Measurements from ENCODE around the gene FAM162A.

The FAM162A gene

DNA sequence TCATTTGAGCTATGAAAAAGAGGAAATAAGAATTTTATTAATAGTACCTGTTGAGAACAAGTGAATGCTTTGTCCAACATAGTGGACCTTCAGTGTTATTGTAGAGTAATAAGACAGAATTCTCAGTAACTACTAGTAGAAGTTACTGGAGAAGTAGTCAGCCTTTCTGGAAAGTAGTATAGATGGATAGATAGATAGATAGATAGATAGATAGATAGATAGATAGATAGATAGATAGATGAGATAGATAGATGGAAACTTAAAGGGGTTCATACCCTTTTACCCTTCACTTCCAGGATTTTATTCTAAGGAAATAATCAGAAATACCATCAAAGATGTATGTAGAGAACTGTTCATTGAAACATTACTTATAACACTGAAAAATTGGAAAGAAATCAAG, 5.2 kb downstream of the FAM162A start:
- no peak for DNase-seq

DNA sequence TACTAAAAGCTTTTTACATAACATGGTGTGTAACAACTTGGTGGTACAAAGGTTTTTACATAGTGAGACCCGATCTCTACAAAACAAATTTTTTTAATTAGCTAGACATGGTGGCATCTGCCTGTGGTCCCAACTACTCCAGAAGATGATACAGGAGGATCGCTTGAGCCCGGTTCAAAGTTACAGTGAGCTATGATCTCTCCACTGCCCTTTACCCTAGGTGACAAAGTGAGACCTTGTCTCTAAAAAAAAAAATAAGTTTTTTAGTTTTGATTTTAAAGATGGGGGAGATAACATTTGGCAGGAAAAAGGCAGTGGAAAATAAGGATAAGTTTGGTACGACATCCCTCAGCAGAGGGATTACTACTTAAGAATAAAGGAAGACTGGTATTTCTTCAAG, 5.9 kb downstream of the FAM162A start:
- DNase-seq, result no peak

DNA sequence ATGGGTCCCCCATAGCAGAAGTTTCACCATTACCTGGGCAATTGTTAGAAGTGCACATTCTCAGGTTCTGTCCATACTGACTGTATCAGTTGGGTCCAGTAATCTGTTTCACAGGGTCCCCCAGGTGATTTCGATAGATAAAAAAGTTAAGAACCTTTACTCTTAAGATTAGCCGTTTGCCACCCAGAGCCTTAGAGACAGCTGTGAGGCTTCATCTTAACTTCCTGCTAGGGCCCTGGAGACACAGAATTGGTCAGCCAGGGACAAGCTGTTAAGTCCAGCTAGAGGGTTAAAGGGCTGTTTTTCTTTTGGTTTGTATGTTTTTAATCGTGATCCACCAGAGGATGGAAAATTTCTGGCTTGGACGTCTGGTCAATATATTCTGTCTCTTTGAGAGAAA, 6.7 kb downstream of the FAM162A start:
- DNase-seq, result no peak

GRCh38 chr3:122391681-122392446, 7.9 kb downstream of the FAM162A start:
- DNase-seq, result no peak

GRCh38 chr3:122392868-122393844, 9.2 kb downstream of the FAM162A start:
- DNase-seq, result peak; percentile 74

GRCh38 chr3:122394173-122394572, 10.2 kb downstream of the FAM162A start:
- DNase-seq, result no peak

- no peak for DNase-seq
These were observed 11.6 kb downstream of the FAM162A start for GRCh38 chr3:122395582-122395981.

DNA sequence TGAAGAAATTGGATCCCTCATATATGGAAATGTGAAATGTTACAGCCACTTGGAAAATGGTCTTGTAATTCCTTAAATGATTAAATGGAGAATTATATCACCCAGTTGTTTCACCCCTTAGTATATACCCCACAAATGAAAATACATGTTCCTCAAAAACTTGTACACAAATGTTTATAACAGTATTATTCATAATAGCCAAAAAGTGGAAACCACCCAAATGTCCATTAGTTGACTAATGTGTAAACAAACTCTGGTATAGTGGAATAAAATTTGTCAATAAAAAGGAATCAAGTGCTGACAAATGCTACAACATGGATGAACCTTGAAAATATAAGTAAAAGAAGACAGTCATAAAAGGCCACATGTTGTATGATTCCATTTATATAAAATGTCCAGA, 12.5 kb downstream of the FAM162A start:
- DNase-seq, result no peak

- no peak for DNase-seq
These were observed 13.2 kb downstream of the FAM162A start for GRCh38 chr3:122397201-122397600.

DNA sequence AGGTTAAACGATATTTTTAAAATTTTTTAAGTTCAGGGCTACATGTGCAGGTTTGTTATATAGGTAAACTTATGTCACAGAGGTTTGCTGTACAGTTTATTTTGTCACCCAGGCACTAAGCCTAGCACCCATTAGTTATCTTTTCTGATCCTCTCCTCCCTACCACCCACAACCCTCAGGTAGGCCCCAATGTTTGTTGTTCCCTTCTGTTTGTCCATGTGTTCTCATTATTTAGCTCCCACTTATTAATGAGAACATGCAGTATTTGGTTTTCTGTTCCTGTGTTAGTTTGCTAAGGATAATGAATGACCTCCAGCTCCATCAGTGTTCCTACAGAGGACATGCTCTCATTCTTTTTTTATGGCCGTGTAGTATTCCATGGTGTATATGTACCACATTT, 14.9 kb downstream of the FAM162A start:
- no peak for DNase-seq

DNA sequence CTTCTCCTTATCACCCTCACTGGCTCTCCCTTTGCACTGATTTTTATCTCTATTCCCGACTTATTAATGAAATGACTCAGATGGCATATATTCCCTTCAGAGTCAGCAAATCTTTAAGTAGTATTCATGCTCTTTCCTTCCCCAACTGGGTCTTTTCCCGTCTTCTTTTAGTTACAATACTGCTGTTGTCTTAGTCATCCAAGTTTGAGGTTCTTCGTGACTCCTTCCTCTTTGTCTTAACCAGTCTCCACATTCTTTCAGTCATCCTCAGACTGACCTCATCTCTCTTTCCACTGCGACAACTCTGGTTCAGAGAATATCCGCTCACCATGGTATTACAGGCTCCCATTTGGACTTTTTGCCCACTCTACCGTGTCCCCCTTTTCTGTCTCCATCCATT, 19.5 kb downstream of the FAM162A start:
- peak; percentile 80 for DNase-seq

GRCh38 chr3:122405015-122405414, 21.0 kb downstream of the FAM162A start:
- DNase-seq, result peak; percentile 45

GRCh38 chr3:122406198-122406597, 22.2 kb downstream of the FAM162A start:
- no peak for DNase-seq

- no peak for DNase-seq
These were observed 24.0 kb downstream of the FAM162A start for GRCh38 chr3:122407946-122408345.

- peak; percentile 37 for DNase-seq
These were observed 25.5 kb downstream of the FAM162A start for GRCh38 chr3:122409446-122409845.

DNA sequence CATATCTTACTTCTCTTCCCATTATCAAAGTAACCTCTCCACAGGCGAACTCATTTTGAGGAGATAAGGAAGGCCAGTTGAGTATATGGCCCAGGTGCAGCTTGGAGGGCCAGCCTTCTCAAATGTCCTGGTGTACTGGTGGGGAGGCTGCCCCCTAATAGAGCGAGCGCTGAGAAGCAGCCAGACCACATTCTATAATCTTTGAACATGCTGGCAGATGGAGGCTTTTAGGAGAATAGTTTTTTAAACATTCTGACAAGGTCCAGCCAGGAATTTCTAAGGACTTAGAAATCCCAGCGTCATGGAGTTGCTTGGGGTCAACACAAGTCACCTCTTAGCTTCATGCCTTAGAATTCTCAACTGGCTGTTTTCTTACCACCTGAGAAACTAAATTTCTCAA, 26.1 kb downstream of the FAM162A start:
- DNase-seq, result no peak

- no peak for DNase-seq
These were observed 26.7 kb downstream of the FAM162A start for GRCh38 chr3:122410639-122411038.

DNA sequence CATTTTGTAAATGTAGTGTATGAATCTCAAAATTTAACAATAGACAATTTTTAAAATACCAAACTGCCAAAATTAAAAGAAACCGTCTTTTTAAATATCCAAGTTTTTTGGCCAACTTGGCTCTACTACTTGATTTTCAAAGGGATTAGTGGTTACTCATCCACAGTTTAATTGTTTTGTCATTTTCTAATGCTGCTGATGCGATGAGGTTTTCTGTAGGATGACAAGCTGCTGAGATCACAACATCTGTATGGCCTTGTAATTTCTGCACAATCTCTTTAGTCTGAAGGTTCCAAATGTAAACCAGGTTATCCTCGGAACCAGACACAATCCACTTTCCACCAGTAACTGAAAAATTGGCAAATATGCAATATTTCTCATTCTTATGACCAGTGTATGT, 30.4 kb downstream of the FAM162A start:
- DNase-seq, result no peak

DNA sequence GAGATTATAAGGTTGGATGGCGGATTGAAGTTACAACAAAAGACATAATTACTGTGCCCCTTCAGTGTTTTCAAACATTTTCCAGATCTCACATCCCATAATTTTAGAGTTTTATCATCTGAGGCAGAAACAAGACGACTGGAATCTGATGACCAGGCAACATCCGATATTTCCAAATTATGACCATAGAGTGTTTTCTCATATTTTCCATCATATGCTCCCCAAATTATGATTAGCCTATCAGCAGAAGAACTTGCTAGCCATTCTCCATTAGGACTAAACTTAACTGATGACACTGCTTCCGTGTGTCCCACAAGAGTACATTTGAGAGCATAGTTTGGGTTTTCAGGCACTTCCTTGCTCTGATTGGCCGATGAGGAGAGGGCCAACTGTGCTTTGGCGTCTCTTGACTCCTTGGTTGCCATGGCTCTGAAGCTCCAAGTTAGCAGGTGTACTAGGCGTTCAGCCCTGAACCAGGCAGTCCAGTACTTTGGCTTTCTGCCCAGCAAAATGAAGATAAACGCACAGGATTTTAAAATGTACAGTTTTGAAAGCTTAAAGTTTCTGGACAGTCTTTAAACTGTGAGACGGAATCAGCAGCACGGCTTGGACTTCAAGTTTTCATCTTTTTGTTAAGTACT, 31.2 kb downstream of the FAM162A start:
- peak; percentile 49 for DNase-seq

- peak; percentile 99 for DNase-seq
These were observed 32.0 kb downstream of the FAM162A start, which contains the start of gene WDR5B for GRCh38 chr3:122415762-122416654. WDR5B (minus strand) TSS chr3:122416062; CDS start chr3:122415528, 534 bp downstream.

DNA sequence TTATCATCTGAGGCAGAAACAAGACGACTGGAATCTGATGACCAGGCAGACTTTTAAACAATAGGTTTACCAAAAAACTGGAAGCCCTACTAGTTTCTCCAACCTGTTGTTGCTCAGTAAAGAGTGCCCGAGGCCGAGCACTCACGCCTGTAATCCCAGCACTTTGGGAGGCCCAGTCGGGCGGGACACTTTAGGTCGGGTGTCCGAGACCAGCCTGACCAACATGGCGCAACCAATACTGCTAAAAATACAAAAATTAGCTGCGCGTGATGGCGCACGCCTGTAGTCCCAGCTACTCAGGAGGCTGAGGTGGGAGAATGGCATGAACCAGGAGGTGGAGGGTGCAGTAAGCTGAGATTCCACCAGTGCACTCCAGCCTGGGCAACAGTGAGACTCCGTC, 33.0 kb downstream of the FAM162A start:
- DNase-seq, result no peak

DNA sequence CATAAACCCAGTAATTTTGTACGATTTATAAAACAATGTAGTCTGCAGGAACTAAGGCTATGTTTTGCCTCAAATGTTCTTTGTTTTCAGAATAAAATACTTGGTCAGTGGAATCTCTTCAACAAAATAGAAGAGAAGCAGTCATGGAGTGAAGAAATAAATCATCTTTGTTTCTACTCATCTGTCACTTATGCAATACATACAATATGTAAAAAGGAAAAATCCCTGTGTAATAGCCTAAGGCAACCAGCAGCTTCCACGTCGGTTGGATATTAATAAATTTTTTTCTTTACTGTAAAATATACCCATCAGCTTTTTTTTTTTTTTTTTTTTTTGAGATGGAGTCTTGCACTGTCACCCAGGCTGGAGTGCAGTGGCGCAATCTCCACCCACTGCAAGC, 37.1 kb downstream of the FAM162A start:
- peak; percentile 11 for DNase-seq

Data from suppressor macrophage treated with lipopolysaccharide for 4 hours (primary cell).